T follicular helper cell (primary cell): ENCODE data around the gene ZFR2.

Source experiments
- DNase-seq: peaks from one replicate; pipeline ENCODE4 v3.0.0-alpha.2; 2020; ENCODE audit warnings: low read depth

ZFR2 gene

GRCh38 chr19:3814648-3815047 is 54.2 kb downstream of the ZFR2 start:
- DNase-seq: no peak

GRCh38 chr19:3813473-3814392 is 55.1 kb downstream of the ZFR2 start:
- DNase-seq: no peak

- DNase-seq: no peak
These were observed 58.0 kb downstream of the ZFR2 start for GRCh38 chr19:3810708-3811355.

- DNase-seq: no peak
These were observed 58.7 kb downstream of the ZFR2 start for GRCh38 chr19:3809881-3810707.

GRCh38 chr19:3808420-3809143 is 60.3 kb downstream of the ZFR2 start:
- DNase-seq: no peak

GRCh38 chr19:3807574-3808354 is 61.1 kb downstream of the ZFR2 start:
- no peak for DNase-seq

- DNase-seq: no peak
These were observed 61.7 kb downstream of the ZFR2 start for GRCh38 chr19:3807131-3807480.

GRCh38 chr19:3805859-3806258 is 63.0 kb downstream of the ZFR2 start:
- DNase-seq: no peak

GRCh38 chr19:3804429-3804828 is 64.4 kb downstream of the ZFR2 start:
- no peak for DNase-seq

- DNase-seq: no peak
These were observed 64.9 kb downstream of the ZFR2 start for GRCh38 chr19:3803986-3804385.

GRCh38 chr19:3803114-3803888 is 65.5 kb downstream of the ZFR2 start:
- DNase-seq: no peak

GRCh38 chr19:3801412-3802096 is 67.3 kb downstream of the ZFR2 start:
- peak; percentile 26 for DNase-seq

- no peak for DNase-seq
These were observed 67.8 kb downstream of the ZFR2 start for GRCh38 chr19:3800996-3801395.

- DNase-seq: no peak
These were observed 70.7 kb downstream of the ZFR2 start for GRCh38 chr19:3798137-3798536.

GRCh38 chr19:3796358-3796757 is 72.5 kb downstream of the ZFR2 start:
- DNase-seq: no peak

- DNase-seq: no peak
These were observed 75.0 kb downstream of the ZFR2 start for GRCh38 chr19:3793799-3794198.

- DNase-seq: no peak
These were observed 76.7 kb downstream of the ZFR2 start for GRCh38 chr19:3792114-3792513.

GRCh38 chr19:3790941-3791340 is 77.9 kb downstream of the ZFR2 start:
- no peak for DNase-seq

GRCh38 chr19:3790209-3790734 is 78.6 kb downstream of the ZFR2 start:
- DNase-seq: no peak
